Effector CD8-positive, alpha-beta T cell (primary cell): ENCODE results near the gene CEP350.
"Not testable (repeated sequence)": the region's sequence is repeated elsewhere in the genome, so short reads cannot be mapped to it uniquely, and the experiment has no call there.

Experiments
- DNase-seq: peaks from one replicate; lab custom pipeline; 2025; lab: John Stamatoyannopoulos, UW

The CEP350 gene

GRCh38 chr1:179950651-179951050 is 4.0 kb upstream of the CEP350 start:
- no peak for DNase-seq

GRCh38 chr1:179951383-179952144 is 3.0 kb upstream of the CEP350 start:
- DNase-seq, result no peak

- DNase-seq, result no peak
These were observed 2.4 kb upstream of the CEP350 start for GRCh38 chr1:179952186-179952585.

- peak; percentile 23 for DNase-seq
These were observed 577 bp upstream of the CEP350 start for GRCh38 chr1:179953974-179954492.

DNA sequence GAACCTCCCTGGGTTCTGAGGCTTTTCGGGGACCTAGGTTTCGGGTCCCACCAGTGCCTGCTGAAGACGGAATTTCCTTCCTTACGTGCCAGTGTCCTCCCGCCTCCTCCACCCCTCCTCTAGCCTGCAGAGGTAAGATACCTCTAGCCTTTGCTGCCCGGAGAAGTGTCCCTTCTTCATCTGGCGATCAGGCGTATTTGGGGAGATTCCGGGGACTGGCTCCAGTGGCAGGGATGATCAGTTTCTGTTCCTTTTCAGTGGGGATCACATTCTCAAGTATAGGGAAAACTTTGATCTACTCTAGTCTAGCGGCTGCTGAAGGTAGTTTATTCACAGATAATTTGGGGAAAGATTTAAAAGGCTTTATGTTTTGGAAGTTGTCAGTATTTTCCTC is 674 bp downstream of the CEP350 start:
- DNase-seq, result no peak

GRCh38 chr1:179955731-179956130 is 1.1 kb downstream of the CEP350 start:
- no peak for DNase-seq

- no peak for DNase-seq
These were observed 3.7 kb downstream of the CEP350 start for GRCh38 chr1:179958359-179958758.

GRCh38 chr1:179962168-179962567 is 7.6 kb downstream of the CEP350 start:
- not testable (repeated sequence) for DNase-seq

- DNase-seq, result no peak
These were observed 11.9 kb downstream of the CEP350 start for GRCh38 chr1:179966551-179966950.

DNA sequence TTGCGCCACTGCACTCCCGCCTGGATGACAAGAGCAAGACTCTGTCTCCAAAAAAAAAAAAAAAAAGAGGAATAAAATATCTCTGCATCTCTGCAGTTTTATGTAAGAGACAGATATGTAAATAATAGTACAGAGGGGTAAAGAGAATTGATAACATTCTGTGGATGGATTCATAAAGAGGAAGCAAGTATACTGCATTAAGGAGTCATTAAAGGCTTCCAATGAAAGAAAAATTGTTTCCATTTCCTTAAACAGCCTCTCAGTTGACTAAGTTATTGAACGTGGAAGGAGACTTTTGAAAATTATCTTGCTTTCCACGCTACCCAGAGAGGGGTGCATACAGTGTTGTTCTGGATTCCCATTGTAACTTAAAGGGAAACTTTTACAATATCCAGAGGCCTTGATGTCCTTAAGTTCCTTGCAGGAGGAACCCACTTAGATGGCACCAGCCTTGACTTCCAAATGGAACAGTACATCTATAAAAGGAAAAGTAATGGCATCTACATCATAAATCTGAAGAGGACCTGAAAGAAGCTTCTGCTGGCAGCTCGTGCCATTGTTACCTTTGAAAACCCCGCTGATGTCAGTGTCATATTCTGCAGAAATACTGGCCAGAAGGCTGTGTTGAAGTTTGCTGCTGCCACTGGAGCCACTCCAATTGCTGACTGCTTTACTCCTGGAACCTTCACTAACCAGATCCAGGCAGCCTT is 13.8 kb downstream of the CEP350 start:
- no peak for DNase-seq

DNA sequence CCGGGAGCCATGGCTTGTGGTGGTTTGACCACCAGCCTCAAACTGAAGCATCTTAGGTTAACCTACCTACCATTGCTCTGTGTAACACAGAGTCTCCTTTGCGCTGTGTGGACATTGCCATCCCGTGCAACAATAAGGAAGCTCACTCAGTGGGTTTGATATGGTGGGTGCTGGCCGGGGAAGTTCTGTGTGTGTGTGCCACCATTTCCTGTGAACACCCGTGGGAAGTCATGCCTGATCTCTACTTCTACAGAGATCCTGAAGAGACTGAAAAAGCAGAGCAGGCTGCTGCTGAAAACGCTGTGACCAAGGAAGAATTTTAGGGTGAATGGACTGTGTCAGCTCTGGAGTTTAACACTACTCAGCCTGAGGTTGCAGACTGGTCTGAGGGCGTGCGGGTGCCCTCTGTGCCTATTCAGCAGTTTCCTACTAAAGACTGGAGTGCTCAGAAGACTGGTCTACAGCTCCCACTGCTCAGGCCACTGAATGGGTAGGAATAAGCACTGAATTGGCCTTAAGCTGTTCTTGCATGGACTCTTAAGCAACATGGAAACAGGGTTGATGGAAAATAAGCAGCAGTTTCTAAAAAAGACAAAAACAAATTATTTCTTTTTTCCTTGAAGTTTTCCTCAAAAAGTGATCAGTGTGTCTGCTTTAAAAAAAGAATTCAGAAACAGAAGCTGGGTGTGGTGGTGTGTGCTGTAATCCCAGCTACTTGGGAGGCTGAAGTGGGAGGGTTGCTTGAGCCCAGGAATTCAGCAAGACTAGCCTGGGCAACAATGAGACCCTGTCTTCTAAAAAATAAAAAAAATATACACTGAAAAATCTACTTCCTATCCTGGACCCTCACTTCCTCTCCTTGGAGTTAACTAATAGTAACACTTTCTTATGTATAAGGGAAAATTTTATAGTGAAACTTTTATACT is 14.6 kb downstream of the CEP350 start:
- DNase-seq, result no peak

DNA sequence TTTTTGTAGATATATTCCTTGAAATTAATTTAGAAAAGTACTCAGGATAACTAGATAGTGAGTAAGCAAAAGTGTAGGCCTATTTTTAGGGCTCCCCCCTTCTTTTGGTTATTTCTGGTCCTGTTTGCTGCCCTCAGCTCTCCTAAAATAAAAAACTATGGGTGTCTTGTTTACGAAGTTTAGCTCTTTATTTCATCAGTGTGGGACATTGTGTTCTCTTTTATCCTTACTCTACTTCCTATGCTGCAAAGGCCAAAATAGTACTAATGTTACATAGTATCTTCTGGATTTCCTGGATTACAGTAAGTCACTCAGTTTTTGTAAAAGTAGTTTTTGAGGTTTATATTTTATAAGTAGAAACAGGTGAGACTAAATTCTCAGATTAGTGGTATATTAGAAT is 15.4 kb downstream of the CEP350 start:
- no peak for DNase-seq

- DNase-seq, result no peak
These were observed 17.2 kb downstream of the CEP350 start for GRCh38 chr1:179971563-179972496.

- DNase-seq, result no peak
These were observed 18.8 kb downstream of the CEP350 start for GRCh38 chr1:179973198-179974110.

GRCh38 chr1:179976970-179977651 is 22.5 kb downstream of the CEP350 start:
- DNase-seq, result no peak

DNA sequence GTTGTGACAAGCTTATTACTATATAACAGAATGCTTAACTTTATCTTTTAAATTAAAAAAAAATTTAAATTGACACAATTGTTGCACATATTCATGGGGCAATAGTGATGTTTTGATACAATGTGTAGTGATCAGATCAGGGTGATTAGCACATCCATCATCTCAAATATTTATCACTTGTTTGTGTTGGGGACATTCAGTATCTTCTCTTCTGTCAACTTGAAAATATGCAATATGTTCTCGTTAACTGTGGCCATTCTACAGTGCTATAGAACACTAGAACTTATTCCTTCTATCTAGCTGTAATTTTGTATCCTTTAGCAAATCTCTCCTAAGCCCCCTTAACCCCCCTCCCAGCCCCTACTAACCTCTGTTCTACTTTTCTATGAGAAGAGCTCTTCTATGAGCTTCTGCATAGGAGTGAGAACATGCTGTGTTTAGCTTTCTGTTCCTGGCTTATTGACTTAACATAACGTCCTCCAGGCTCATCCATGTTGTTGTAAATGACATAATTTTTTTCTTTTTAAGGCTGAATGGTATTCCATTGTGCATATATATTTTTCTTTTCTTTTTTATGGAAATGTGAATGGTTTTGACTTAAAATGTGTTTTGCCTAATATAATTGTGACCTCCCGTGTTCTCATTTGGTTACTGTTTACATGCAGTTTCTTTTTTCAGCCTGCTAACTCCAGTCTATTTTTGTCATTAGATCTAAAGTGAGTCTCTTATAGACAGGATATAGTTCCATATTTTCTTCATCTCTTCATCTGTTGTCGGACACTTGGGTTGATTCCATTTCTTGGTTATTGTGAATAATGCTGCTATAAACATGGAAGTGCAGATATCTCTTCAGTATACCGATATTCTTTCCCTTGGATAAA is 23.8 kb downstream of the CEP350 start:
- DNase-seq, result no peak

DNA sequence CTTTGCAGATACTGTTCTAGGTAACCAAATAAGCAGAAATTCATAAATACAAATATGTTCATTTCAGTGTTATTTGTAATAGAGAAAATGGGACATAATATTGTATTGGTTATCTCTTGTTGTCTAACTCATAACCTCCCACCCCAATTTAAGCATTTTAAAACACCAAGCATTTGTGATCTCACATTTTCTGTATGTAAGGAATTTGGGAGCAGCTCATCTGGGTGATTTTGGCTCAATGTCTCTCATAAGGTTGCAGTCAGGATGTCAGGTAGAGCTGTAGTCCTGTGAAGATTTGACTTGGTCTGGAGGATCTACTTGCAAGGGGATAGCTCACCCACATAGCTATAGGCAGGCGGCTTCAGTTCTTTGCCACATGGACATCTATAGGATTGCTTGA is 29.5 kb downstream of the CEP350 start:
- no peak for DNase-seq

DNA sequence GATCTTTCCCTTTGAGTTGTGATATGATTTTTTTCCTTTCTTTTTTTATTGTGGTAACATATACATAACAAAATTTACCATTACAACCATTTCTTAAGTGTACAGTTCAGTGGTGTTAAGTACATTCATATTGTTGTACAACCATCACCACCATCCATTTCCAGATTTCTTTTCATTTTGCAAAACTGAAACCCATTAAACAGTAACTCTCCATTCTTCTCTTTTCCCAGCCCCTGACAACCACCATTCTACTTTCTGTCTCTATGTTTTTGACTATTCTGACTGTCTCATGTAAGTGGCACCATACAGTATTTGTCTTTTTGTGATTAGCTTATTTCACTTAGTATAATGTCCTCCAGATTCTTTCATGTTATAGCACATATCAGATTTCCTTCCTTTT is 30.3 kb downstream of the CEP350 start:
- no peak for DNase-seq
